ENCODE data around the gene TRABD2B.

- TF ChIP-seq CTCF (IDR thresholded peaks at IDR 0.05; ENCODE audit: insufficient read depth, low read length, poor library complexity, severe bottlenecking) (no peak), EZH2phosphoT487 (conservative IDR thresholded peaks at IDR 0.05; ENCODE audit: low read length) (no peak)
Observed at GRCh38 chr1:47919113-47919833, 77.9 kb downstream of the TRABD2B start.
